ENCODE results near the gene SYNJ2.

SYNJ2 gene

DNA sequence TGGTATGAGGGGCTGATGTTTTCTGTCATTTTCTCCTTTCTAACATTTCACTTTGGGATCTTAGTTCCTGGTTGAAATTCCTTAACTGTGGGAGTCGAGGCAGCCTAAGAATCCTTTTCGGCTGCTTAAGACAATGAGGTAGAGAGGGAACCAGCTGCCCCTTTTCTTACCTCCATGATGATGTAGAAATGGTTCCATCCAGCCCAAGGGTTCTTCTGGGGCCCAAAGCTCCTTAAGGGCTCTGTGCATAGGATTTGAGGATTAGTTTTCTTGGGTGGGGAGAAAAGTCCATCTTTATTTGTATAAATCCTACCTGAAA, 33.5 kb downstream of the SYNJ2 start:
- no peak for DNase-seq

DNA sequence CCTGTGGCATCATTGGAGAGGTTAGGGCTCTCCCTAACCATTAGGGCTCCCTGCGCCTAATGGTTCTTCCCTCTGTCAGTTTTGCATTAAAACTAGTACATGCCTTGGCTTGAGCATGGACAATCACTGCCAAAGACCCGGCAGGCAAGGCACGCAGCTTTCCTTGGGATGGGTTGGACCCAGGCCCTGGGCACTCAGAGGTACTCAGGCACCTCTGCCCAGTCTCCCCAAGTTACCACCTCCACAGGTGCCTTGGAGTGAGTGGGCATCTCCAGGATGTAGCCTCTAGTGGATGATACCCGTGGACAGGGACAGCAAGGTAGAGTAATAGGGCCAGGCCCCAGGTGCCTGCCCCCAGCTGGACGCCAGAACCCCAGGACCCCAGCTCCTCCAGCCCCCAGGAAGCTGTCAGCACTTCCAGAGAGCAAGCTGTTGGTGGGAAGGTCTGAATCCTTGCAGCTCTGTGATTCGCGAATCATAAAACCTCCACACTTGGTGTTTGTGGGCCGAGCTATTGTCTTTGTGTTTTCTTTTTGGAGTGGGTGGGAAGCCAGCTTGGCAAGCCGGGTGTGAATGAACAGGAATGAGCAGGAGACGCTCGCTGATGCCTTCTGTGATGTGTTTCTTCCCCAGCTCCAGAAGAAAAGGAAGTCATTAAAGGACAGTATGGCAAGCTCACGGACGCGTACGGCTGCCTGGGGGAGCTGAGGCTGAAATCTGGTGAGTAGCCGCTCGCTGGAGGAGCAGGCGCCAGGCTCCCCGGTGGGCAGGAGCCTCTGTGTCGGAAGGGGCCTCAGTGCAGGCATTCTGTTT, 35.1 kb downstream of the SYNJ2 start:
- DNase-seq: no peak

DNA sequence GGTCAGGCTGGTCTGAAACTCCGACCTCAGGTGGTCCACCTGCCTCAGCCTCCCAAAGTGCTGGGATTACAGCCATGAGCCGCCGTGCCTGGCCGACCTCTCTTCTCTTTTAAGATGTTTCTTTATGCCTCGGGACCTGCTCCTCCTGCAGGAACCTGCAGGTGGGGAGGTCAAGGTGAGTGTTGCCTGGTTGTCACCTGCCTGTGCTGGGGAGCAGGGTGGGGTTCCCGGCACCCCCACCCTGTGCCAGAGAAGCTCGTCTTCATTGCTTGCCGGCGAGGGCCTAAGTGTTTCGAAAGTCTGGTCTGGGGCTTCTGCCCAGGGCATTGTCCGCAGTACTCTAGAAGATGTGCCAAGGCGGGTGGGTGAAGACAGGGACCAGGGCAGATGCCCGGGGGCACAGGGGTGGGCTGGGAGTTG, 36.0 kb downstream of the SYNJ2 start:
- no peak for DNase-seq

DNA sequence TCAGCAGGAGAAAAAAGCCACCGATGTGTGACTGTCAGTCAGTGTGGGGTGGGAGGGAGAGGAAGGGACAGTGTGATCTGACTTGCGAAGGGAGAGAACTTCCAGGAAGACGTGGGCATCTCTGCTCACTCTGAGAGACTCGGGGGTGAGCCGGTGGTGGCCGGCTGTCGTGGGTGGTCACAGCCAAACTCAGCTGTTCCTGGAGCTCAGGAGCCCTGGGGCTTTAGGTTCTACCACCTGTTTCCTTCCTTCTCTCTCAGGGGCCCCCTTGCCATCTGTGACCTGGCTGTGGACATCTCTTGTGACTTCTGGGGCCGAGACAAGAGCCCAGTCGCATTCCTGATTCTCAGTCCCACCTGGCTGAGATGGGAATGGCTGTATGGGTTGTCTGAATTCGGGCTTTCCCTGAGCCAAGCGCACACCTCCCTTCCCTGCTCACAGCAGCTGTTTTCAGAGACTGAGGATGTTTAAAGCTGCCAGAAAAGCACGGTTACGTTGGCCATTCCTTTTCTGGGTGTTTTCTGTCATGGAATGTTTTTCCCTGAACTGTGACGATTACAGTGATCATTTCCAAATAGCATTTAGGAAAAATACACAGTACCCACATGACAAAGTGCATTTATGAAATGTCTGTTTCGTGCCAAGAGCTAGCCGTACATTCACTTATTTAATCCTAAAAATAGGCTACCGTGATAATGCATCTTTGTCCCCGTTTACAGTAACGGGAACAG, 36.5 kb downstream of the SYNJ2 start:
- no peak for DNase-seq

DNA sequence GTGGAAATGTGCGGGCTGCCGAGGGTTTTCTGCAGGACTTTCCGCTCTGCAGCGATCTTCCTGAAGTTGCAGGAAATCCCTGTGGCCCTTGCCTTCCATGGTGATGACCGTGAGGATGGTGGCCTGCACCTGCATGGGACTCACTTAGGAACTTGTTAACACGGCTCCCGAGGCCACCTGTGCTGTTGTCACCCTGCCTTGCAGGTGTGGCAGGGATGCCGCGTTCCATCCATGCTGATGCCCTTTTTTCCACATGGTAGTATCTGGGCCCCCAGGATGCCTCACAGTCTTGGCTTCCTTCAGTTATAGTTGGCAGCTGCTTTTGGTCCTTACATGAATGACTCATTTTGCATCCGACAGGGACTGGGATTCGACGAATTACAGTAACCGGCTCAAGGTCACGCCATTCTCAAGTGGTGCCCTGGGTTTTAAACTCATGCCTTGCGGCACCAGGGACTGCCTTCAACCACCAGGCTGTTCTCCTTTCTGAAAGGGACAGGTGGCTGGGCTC, 37.2 kb downstream of the SYNJ2 start:
- DNase-seq: no peak

DNA sequence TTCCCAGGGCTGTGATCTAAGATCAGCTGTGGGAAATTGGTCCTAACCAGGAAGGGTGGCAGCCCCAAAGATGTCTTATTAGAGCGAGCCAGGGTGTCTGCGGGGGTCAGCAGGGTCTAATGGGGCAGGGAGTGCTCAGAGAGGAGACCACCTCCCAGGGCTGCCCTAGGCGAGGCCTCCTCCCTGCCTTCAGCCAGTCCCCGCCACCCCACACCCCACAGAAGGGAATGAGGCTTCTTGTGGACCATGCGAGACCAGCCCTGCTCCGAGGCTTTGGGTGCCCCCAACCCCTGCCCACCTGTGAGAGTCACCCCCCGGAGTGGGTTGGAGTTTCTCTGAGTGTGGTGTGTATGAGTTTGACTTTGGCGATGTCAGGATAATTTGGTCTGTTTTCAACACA, 37.8 kb downstream of the SYNJ2 start:
- no peak for DNase-seq

DNA sequence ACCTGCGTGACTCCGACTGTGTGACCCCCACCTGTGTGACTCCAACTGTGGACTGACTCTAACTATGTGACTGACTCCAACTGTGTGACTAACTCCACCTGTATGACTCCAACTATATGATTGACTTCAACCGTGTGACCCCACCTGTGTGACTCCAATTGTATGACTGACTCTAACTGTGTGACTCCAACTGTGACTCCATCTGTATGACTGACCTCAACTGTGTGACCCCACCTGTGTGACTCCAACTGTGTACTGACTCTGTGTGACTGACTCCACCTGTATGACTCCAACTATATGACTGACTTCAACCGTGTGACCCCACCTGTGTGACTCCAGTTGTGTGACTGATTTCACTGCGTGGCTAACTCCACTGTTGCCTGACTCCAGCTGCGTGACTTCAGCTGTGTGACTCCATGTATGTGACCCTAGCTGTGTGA, 38.6 kb downstream of the SYNJ2 start:
- DNase-seq: no peak

DNA sequence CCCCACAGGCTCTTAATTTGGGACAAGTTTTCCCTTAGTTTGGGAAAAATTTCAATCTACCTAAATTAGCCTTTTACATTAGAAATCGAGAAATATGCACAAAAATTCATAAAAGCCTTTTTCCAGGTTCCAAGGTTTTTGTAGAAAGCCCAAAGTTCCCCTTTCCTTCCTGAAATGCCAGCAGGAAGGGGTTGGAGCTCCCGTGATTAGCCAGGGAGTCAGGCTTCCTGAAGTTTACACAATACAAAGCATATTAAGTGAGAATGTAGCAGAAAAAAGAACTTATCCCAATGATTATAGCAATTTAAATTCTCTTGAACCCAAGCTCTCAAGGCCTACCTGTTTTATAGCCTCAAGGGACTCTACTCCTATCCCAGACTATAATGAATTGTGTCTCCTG, 39.1 kb downstream of the SYNJ2 start:
- DNase-seq: no peak

DNA sequence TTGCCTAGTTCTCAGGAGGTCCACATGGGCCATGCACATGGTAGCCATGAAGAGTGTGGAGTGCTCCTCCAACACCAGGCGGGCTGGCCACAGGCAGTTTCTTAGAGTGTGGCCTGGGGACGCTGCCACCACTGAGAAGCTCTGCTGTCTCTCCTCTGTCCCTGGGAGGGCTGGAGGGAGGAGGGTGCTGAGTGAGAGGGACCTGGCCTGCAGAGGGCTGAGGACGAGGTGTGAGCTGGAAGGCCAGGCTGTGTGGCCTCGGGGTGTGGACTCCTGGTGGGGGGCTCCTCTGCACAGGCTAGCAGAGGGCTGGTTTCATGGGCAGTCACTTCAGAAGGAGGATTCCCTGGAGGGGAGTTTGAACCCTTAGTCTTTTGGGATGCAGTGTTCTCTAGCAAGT, 39.7 kb downstream of the SYNJ2 start:
- no peak for DNase-seq

DNA sequence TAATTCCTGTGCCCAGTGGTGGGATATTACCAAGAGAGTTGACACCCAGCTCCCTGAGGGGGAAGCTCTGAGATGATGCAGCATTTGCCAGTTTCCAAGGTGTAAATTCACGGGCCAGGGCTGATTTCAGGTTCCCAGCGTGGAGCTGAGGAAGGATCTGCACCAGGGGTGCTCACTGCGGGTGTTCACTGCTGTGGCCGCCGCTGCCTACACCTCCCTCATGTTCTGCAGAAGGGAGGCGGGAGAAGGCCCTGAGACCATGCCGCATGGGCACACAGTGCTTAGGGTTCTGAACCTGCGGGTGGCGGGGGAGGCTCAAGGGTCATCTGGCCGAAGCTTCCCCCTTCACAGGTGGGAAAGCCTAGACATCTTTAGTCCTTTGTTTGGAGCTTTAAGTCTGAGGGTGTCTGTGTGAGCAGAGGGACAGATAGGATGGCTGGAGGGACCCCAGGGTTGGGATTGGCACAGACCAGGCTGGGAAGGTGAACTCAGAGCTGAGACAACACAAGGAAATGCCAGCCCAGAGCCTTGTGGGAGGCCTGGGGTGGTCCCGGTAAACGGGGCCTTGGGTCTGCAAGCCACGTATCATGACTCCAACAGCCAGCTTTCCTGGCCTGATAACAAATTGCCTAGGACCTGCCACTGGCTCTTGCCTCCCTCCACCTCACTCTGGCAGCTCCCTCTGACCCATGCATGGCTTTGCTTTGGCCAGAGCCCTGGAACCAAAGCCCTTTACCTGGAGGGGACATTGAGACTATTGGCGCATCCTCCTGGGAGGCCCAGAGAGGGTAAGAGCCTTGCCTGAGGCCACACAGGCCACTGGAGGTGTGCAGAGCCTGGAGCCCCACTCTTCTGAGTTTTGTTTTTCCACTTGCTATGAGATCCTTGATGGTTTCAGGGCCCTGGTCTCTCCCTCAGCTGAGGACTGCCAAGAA, 40.4 kb downstream of the SYNJ2 start:
- no peak for DNase-seq

DNA sequence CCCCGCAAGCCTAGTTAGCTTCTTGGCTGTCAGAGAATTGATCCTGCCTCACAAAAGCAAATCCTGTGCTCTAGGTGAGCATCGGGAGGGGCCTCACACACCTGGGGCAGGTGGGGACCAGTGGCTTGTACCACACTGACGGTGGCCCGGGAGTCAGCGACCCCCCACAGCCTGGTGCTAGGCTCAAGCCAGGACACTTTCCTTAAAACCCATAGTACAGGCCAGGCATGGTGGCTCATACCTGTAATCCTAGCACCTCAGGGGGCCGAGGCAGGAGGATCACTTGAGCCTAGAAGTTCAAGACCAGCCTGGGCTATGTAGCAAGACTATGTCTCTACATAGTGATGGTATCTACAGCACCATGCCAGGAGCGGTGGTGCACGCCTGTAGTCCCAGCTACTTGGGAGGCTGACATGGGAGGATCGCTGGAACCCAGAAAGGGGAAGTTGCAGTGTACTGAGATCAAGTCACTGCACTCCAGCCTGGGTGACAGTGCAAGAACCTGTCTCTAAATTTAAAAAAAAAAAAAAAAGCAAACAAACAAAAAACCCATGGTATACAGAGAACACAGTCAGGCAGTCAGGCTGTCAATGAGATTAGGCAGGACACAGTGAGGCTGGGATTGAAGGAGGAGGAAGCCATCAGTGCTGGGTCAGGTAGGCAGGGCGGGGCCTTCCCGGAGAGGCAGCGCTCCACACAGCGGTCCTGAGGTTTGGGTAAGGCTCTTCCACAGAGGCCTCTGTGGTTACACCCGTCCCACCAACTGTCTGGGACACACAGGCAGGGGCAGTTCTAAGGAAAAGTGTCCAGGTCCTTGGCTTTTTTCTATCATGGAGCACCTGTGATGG, 41.3 kb downstream of the SYNJ2 start:
- DNase-seq: no peak

DNA sequence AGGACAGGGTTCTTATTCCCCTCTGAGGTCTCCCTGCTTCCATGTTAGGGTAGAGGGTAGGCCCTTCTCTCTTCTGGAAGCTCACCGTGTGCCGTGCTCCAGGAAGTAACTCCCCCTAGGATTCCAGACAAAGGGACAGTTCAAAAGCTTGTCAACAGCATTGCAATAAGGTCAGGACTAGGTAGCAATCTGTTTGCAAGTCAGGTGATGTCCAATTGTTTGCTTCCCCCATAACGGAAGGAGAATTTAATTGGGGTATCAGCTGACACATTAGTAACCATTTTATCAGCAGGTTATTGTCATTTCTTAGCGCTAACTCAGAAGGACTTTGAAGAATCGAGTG, 41.9 kb downstream of the SYNJ2 start:
- DNase-seq: no peak

DNA sequence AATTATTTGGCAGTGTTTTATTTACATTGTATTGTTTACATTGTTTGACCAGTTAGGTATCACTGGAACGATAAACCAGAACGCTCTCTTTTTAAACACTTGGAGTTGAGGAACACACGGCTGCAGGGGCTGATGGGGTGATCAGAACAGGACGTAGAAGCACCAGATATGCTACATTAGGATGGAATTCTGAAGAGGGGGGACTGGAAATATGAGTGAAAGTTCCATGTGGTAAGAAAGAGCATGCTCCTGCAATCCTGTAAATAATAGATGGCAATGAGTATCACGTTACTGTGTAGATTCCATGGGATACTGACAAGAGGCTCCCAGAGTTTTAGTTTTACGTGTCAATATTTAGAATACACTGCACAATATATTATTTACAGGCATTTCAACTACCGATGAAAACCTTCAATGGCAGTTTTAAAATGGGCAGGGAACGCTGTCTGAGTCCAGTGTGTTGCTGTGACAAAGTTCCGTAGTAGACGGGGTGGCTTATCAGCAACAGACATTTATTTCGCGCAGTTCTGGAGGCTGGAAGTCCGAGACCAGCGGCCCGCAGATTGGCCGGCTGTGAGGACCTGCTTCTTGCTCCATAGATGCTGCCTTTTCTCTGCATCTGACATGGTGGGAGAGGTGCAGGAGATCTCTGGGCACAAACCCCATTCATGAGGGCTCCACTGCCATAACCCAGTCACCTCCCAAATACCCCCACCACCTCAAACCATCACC, 43.1 kb downstream of the SYNJ2 start:
- no peak for DNase-seq

DNA sequence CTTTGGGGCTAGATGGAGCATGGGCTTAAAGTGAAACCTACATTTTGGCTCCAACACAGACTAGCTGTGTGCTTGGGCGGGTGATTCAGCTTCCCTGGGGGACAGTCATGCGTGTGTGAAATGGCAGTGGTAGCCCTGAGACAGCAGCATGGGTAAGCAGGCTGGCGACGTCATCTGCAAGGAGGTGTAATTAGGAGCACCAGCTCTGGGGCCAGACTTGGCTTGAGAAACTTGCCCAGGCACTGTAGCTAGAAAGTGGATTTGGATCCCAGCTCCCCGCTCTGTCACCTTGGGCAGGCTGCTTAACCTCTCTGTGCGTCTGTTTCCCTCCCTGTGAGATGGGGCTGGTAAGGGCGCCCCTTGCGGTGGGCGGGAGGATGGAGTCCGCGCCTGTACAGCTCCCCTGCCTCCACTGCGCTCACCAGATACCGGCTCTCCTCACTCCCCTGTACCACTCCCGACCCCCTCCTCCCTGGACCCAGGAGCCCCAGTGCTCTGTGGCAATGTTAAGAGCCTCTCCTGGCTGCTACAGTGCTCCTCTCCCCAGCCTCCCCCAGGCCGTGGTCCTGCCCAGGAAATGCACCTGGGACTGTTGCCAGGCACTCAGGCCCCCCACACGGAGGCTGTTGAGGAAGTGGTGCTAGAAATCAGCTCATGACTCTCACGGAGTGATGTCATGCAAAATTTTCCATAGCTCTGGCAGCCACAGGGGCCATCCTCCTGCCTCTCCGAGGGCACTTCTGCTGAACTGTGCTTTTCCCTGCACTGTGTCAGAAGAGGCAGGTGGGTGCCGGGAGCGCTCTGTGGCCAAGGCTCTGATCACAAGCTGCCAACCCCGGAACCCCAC, 44.6 kb downstream of the SYNJ2 start:
- no peak for DNase-seq

DNA sequence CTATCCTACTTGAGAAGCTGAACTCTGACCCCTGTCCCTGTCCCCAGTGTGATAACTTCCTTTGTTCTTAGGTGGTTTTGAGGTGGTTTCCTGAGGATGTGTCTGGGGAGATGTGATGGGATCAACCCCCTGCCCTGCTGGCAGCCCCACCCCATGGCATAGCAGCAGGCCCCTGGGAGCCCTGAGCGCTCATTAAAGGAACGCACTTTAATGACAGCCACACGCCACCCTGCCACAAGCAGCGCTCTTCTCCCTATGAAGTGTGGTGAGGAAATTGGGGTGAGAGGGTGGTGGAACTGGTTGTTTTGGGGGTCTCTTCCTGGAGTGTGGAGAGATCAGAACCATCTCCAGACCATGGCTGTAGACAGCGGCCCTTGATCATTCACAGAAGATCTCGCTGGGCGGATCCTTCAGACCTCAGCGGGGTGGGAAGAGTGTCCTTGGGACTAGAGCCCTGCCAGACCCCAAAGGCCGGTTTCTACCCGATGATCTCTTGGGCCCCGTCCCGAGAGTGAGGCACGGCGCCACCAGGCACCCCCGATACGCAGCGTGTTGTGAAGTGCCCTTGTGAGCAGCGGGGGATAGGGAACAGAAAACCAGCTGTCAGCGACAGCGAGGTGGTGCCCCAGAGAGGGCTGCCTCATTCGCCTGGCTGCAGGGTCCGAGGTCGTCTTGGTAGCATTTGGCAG, 45.4 kb downstream of the SYNJ2 start:
- no peak for DNase-seq

DNA sequence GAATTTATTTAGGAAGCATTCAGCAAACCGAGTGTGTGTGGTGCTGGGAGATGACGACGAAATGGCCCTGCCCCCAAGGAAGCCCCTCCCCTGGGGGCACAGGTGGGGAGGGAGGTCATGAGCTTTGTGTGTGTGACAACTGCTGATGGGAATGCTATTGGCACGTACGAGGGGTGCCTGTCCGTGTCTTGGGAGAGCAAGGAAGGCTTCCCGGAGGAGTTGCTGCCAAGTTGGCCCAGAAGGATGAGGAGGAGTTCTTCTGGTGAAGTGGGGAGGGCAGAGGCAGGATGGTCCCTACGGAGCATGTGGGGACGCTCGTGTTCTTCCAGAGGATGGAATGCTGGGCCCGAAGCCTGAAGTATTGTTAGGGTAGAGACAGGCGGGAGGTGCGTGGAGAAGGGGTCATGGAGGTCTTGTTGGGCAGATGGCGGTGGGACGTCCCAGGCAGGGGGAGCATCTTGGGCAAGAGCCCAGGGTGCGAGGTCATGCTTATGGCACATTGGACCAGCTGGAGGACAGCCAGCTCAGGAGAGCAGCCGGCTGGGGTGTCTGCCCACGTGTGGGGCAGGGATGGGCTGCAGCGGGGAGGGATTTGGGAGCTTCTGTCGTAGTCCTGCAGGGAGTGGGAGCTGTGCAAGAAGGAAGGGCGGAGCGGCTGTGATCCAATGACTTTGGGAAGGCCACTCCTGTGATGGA, 46.1 kb downstream of the SYNJ2 start:
- no peak for DNase-seq

DNA sequence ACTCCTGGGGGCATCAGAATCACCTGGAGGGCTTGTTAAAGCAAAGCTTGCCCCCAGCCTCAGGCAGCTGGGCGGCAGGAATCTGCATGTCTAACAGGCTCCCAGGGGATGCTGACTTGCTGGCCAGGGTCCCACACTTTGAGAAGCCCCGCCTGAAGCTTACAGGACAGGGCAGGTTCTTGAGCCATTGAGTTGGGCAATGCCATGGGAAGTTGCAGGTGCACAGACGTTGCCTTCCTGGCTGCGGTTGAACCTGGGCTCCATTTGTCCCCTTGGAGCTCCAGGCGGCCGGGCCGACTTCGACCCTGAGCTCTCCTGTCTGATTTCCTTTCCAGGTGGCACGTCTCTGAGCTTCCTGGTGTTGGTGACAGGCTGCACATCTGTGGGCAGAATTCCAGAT, 46.8 kb downstream of the SYNJ2 start:
- DNase-seq: no peak

DNA sequence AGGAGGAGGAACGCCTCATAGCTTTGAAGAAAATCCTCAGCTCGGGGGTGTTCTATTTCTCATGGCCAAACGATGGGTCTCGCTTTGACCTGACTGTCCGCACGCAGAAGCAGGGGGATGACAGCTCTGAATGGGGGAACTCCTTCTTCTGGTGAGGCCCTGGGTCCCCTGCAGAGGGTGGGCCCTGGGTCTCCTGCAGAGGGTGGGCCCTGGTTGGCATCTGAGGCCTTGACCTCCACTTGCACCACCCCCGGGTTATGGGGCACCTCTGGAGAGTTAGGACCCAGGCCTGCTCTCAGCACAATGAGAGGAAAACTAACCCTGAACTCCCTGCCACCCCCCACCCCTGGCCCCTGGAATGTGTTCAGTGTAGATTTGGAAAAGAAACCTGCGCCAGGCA, 47.2 kb downstream of the SYNJ2 start:
- no peak for DNase-seq

DNA sequence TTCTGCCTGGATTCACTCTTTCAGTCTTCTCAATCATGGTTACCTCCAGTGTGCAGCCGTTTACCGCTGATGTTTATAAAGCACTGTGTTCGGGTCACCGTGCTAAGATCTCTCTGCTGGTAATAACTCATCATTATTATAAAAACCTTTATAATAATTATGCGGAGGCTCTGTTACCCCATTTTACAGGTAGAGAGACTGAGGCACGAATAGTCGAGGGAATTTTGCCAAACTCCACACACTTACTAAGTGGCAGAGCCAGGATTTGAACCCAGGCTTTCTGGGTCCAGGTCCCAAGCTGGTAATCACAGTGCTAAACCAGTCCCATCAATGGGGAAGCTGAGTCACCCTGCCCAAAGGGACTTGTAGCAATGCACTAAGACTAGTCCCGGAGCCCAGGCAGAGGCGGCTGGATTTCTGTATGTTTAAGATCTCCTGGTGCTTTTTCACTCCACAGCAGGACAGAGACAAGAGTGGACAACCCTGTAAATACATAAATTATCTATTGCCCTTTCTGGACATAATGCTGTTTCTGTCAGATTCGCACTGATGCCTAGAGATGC, 48.1 kb downstream of the SYNJ2 start:
- DNase-seq: no peak
